Kidney glomerular epithelial cell (primary cell): ENCODE data around the gene PABPC1L2B.
"Not testable (repeated sequence)": the region's sequence is repeated elsewhere in the genome, so short reads cannot be mapped to it uniquely, and the experiment has no call there.

Experiments
- DNase-seq: peaks from one replicate; lab custom pipeline; 2025; lab: John Stamatoyannopoulos, UW

Gene PABPC1L2B

DNA sequence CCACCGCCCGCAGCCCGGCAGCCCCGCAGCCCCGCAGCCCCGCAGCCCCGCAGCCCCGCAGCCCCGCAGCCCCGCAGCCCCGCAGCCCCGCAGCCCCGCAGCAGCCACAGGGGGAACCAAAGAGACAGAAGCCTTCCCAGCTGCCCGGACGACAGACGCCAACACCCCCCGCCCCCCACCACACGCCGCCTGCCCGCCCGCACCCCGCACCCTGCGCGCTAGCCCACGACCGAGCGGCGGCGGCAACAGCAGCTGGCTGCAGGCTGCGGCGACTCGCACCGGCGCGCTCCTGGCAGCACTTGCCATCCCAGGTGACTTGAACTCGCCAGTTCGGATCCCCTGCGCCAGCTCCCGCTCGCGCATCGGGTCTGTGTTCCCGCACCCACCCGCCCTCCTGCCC, at the start of gene PABPC1L2B:
Gene PABPC1L2B, plus strand, starts transcription at position 207 of the 400 bp plus-strand sequence. CDS start 704 bp downstream, outside the sequence.
- not testable (repeated sequence) for DNase-seq

- not testable (repeated sequence) for DNase-seq
Measured at GRCh38 chrX:72959971-72960370, 42.8 kb upstream of the PABPC1L2B start.

DNA sequence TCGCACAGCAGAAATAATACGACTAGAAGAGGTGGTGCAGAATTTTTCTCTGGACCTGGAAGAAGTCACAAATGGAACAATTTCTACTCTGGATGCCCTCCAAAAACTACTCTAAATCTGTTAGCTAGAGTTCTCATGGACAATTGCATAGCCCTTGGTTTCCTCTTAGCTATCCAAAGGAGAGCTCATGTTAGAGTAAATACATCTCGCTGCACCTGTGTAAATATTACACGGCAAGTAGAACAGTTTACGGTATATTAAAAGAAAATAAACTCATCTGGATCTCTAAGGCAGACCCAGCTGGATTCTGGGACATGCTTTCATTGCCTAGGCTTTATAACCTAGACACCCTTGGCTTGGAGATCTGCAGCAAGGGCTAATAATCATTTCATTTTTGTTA, 30.9 kb upstream of the PABPC1L2B start:
- not testable (repeated sequence) for DNase-seq

DNA sequence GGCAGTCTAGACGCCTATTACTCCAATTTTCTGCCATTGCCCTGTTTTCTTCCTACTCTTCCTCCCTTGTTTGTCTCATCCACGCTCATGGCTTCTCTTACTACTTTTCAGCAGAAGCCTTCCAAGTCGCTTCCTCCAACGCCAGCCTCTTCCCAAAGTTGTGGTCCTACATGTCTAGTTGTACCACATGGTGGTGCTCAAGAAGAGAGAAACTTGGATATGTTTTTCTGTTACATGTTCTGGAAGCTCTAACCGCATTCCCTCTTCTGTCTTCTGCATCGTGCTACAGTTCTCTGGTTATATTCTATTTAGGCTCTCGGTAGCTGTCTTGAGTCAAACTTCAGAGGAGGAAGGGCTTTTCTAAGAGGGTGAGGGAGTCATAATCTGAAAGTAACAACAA, 27.9 kb upstream of the PABPC1L2B start:
- DNase-seq = not testable (repeated sequence)

DNA sequence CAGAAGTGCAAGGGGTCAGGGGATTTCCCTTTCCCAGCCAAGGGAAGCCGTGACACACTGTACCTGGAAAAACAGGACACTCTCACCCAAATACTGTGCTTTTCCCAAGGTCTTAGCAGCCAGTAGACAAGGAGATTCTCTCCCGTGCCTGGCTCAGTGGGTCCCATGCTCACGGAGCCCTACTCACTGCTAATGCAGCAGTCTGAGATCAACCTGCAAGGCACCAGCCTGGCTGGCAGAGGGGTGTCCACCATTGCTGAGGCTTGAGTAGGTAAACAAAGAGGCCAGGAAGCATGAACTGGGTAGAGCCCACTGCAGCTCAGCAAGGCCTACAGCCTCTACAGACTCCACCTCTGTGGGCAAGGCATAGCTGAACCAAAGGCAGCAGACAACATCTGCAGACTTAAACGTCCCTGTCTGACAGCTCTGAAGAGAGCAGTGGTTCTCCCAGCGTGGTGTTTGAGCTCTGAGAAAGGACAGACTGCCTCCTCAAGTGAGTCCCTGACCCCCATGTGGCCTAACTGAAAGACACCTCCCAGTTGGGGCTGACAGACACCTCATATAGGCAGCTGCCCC, 21.8 kb upstream of the PABPC1L2B start:
- not testable (repeated sequence) for DNase-seq

DNA sequence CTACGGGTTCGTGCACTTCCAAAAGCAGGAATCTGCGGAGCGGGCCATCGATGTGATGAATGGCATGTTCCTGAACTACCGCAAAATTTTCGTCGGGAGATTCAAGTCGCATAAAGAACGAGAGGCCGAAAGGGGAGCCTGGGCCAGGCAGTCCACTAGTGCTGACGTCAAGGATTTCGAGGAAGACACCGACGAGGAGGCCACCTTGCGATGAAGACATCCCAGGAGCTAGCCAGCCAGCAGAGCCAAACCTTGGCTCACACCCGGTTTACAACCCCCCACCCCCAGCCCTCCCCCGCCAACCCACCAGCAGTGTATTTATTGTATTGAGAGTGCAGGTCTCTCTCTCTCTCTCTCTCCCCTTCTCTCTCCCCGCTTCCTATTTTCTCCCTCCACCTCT, 1.3 kb downstream of the PABPC1L2B start:
- DNase-seq = not testable (repeated sequence)

- no peak for DNase-seq
Measured at GRCh38 chrX:73021361-73022092, 18.8 kb downstream of the PABPC1L2B start.

DNA sequence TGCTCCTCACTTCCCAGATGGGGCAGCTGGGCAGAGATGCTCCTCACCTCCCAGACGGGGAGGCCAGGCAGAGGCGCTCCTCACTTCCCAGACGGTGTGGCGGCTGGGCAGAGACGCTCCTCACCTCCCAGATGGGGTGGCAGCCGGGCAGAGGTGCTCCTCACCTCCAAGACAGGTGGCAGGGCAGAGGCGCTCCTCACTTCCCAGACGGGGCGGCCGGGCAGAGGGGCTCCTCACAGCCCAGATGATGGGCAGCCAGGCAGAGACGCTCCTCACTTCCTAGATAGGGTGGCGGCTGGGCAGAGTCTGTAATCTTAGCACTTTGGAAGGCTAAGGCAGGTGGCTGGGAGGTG, 19.3 kb downstream of the PABPC1L2B start:
- DNase-seq = not testable (repeated sequence)

GRCh38 chrX:73028876-73029275, 26.1 kb downstream of the PABPC1L2B start:
- DNase-seq = no peak
